GM12892 (cell line): ENCODE results near the gene SLMAP.

Experiments used
- POLR2A ChIP-seq: IDR thresholded peaks from 2 replicates; pipeline ENCODE4 v1.6.1; 2011; ENCODE audit warnings: low read depth, low read length, control low read depth
- POLR2AphosphoS5 ChIP-seq: IDR thresholded peaks from 2 replicates; pipeline ENCODE4 v1.6.1; 2011; ENCODE audit warnings: low read depth, low read length, control low read depth
- TAF1 ChIP-seq: IDR thresholded peaks from 2 replicates; pipeline ENCODE4 v1.6.1; 2011; ENCODE audit warnings: low read depth, mild to moderate bottlenecking, control low read depth, low read length, borderline replicate concordance

DNA sequence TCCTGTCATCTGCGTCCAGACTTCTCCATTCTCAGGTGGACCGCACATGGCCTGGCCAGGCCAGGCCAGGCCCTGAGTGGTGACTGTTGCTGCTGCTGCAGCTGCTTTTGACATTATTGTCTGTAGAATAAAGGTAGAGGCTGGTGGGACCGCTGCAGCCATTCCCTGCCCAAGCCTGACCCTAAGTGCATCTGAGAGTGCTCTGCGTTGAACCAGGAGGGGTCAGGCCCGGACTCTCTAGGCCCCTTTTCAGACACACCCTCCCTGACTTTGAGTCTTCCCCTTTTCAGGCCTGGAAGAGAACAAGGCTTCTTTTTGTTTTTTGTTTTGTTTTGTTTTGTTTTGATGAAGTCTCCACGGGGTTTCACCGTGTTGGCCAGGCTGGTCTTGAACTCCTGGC, 197.5 kb downstream of the SLMAP start:
- TF ChIP-seq POLR2AphosphoS5 (no peak), TAF1 (no peak), POLR2A (no peak)
